ENCODE results near the gene DKK1.

GRCh38 chr10:52337225-52337624, 23.1 kb downstream of the DKK1 start:
- TF ChIP-seq, protein P1, sequence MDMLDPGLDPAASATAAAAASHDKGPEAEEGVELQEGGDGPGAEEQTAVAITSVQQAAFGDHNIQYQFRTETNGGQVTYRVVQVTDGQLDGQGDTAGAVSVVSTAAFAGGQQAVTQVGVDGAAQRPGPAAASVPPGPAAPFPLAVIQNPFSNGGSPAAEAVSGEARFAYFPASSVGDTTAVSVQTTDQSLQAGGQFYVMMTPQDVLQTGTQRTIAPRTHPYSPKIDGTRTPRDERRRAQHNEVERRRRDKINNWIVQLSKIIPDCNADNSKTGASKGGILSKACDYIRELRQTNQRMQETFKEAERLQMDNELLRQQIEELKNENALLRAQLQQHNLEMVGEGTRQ (IDR thresholded peaks at IDR 0.05; ENCODE audit: low read depth, low read length), result no peak
- TF ChIP-seq, protein P2, sequence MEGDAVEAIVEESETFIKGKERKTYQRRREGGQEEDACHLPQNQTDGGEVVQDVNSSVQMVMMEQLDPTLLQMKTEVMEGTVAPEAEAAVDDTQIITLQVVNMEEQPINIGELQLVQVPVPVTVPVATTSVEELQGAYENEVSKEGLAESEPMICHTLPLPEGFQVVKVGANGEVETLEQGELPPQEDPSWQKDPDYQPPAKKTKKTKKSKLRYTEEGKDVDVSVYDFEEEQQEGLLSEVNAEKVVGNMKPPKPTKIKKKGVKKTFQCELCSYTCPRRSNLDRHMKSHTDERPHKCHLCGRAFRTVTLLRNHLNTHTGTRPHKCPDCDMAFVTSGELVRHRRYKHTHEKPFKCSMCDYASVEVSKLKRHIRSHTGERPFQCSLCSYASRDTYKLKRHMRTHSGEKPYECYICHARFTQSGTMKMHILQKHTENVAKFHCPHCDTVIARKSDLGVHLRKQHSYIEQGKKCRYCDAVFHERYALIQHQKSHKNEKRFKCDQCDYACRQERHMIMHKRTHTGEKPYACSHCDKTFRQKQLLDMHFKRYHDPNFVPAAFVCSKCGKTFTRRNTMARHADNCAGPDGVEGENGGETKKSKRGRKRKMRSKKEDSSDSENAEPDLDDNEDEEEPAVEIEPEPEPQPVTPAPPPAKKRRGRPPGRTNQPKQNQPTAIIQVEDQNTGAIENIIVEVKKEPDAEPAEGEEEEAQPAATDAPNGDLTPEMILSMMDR (conservative IDR thresholded peaks at IDR 0.05; ENCODE audit: low read depth, low read length), result no peak
- TF ChIP-seq POLR2A (IDR thresholded peaks at IDR 0.05; ENCODE audit: low read depth, low read length), result no peak

All from IMR-90 (cell line).